CD4-positive, alpha-beta T cell treated with Interleukin-15 for 1 hour (primary cell): ENCODE data around the gene WFIKKN2.

ENCODE experiments used
- DNase-seq: peaks from one replicate; pipeline ENCODE4 v3.0.0-alpha.2; 2020

Gene WFIKKN2

DNA sequence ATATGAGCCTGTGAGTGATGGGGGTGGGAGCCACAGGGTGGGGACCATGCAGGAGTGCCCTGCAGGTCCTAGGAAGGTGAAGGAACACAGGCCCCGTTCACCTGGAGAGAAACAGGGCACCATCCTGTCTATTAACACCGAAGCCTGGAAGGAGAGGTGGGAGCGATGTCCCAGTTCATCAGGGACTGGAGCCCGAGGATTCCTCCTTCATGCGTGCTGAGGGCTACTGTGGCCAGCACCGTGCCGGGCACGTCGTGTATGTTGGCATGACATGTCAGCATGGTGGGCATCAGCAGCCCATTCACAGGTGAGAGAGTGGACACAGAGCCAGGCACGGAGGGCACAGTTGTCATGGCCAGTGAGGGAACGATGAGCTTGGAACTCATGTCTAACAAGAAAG, 1.4 kb downstream of the WFIKKN2 start:
- DNase-seq = no peak

DNA sequence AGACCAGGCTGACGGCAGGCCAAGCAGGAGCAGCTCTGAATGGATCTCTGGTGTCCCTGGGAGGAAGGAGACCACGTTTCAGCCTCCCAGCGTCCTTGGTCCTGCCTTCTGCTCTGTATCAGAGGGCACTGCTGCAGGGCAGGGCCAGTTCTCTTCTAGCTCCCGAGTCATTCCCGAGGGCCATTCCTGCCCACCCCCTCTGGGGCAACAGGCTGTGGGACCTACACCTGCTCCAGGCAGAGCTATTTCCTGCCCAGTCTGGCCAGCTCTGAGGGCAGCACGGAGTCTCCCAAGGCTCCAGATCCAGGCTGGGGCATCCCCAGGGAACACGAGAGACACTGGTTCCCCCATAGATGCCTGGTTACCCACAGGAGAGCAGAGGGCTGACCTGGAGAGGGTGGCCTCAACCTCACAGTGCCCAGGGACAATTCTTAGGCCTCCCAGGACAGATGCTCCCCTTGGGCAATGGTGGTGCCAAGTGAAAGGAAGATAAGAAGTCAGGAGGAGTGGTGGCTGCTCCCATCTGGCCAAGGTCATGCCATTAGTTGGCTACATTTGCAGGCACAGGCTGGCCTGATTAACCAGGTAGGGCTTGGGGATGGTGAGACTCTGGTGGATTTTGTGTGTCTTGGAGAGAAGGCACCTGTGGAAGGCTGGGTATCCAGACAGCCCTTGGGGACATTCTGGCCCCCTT, 2.0 kb downstream of the WFIKKN2 start:
- DNase-seq = no peak

DNA sequence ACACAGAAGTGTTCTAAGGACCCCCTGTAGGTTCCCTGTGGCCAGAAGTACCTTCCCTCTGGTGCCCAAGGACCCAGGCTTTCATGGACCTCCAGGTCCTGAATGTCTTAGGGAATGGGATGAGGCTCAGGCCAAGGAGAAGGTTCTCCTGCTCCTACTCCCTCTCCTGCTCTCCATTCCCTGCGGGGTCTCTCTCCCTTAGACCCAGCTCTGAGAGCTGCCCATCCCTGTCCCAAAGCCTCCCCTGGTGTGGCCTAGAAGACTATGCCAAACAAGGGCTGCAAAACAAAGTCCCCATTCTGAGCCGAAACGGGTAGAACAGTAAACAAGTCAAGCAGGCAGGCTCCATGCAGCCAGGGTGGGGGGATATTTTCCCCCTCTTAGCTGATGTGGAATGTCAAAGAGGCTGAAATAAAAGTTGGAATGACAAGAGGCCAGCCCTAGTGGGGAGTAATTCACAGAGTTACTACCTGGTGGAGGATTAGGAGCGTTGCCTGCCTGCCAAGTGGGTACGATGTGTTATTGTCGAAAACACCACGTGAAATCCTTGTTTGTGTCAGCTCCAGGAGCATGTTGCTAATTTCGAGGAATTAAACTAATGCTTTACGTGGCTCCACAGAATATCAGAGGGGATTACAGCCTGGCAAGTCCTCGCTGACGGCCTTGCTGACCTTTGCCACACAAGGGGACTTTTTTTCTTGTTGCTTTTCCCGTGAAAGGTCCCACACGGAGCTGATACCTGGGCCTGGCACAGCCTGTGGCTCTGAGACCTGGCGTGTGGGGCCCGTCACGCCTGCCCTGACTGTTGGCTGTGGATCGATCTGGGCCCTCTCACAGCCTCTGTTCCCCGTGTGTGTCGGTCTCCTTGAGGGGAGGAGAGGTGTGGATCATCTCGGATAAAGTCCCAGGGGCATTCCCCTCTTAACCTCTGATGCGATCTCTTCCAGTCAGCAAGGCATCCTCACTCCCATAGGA, 2.9 kb downstream of the WFIKKN2 start:
- no peak for DNase-seq

DNA sequence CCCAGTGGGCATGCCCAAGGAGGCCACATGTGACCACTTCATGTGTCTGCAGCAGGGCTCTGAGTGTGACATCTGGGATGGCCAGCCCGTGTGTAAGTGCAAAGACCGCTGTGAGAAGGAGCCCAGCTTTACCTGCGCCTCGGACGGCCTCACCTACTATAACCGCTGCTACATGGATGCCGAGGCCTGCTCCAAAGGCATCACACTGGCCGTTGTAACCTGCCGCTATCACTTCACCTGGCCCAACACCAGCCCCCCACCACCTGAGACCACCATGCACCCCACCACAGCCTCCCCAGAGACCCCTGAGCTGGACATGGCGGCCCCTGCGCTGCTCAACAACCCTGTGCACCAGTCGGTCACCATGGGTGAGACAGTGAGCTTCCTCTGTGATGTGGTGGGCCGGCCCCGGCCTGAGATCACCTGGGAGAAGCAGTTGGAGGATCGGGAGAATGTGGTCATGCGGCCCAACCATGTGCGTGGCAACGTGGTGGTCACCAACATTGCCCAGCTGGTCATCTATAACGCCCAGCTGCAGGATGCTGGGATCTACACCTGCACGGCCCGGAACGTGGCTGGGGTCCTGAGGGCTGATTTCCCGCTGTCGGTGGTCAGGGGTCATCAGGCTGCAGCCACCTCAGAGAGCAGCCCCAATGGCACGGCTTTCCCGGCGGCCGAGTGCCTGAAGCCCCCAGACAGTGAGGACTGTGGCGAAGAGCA, 4.4 kb downstream of the WFIKKN2 start:
- DNase-seq = no peak

DNA sequence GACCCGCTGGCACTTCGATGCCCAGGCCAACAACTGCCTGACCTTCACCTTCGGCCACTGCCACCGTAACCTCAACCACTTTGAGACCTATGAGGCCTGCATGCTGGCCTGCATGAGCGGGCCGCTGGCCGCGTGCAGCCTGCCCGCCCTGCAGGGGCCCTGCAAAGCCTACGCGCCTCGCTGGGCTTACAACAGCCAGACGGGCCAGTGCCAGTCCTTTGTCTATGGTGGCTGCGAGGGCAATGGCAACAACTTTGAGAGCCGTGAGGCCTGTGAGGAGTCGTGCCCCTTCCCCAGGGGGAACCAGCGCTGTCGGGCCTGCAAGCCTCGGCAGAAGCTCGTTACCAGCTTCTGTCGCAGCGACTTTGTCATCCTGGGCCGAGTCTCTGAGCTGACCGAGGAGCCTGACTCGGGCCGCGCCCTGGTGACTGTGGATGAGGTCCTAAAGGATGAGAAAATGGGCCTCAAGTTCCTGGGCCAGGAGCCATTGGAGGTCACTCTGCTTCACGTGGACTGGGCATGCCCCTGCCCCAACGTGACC, 5.0 kb downstream of the WFIKKN2 start:
- DNase-seq = no peak

DNA sequence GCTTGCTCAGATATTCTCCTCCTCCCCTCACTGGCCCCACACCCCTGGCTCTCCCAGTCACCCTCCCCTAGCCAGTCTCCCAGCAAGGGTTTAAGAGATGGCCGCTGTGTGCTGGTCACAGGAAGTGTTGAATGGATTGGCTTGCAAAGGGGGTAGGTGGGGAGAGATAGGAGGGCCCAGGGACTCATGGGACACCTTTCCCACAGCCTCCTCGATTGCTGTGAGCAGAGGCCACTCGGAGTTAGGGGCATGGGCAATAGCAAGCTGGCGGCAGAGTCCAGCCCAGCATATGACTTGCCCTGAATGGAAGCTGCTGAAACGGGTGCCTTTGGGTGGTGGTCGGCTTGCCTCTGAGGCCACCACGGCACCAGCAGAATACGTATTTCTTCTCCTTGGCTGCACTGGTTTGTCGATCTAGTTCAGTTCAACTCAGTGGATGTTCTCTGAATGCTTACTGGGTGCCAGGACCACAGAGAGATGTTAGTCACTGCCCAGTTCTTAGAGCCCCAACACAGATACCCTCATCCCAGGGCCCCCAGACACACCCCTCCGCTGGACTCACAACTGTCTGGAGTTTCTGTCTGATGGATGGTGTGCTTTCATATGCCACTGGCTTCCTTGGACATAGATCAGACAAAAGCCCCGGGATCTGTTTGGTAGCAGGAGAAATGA, 6.0 kb downstream of the WFIKKN2 start:
- no peak for DNase-seq

GRCh38 chr17:50841949-50842354, 6.6 kb downstream of the WFIKKN2 start:
- DNase-seq = peak; percentile 45

DNA sequence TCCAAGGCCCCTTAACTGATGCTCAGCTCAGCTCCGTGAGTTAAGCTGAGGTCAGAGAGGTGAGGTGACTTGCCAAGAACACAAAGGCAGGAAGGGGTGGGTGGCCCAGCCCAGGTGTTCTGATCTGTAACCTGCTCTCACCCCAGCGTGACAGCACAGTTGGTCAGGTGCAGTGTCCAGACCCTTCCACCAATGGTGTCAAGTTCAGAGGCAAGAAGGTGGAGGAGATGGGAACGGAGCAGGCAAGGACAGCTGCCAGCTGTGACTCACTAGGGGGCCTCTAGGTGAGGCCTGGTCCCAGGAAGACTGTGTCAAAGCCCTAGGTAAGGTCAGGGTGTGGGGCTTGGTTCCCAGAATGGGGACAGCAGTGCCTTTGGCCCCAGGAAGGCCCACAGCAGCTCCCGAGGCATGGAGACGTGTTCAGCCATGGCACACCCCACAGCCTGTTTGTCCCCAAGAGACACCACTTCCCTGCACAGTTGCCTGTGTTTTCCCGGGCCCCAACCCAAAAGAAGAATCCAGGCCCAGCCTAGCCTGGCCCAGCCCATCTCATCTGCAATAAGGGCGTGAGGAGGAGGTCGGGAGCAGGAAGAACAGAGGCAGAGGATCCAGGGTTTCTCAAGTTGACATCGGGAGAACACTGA, 7.2 kb downstream of the WFIKKN2 start:
- no peak for DNase-seq

- DNase-seq = no peak
Observed at GRCh38 chr17:50843150-50843905, 7.9 kb downstream of the WFIKKN2 start.

- DNase-seq = no peak
Observed at GRCh38 chr17:50844117-50844700, 8.8 kb downstream of the WFIKKN2 start.

DNA sequence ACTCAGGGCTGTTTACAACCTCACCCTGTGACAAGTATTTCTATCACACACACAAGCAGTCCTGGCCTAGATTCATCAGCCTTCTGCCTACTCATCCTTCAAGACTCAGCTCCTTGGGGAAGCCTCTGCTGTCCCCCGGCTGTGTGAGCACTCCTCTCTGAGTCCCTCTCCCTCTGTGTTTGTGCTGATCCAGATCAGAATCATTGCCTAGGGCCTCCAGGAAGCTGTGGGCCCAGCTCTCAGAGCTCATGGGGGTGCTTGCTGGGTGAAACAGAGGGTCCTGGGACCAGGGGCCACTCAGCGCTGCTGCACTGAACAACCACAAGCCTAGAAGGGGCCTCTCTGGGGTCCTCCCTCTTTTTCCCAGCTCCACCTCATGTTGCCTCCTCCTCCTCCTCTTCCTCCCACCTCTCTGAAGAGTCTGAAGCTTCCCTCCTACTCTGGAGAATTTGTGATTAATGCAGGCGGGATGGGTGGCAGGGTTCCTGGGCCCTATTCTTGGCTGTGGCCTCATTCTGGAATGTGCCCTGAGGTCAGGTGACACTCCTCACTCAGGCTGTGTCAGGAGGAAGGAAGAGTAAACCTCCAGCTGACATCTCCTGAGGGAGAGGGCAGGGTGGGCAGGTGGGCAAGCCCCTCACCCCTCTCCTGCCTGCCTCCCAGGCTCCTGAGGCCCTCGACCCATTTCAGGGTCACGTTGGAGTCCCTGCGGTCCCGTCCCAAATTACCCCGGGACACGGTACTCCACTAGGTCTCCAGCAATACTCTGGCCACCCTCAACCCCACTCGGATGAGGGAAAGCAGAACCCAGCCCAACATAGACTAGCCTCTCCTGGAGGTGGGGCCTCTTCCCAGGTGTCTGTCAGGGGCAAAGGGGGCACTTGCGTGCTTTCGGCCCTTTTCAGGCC, 10.1 kb downstream of the WFIKKN2 start:
- DNase-seq = no peak

GRCh38 chr17:50847566-50847965, 12.2 kb downstream of the WFIKKN2 start:
- no peak for DNase-seq

DNA sequence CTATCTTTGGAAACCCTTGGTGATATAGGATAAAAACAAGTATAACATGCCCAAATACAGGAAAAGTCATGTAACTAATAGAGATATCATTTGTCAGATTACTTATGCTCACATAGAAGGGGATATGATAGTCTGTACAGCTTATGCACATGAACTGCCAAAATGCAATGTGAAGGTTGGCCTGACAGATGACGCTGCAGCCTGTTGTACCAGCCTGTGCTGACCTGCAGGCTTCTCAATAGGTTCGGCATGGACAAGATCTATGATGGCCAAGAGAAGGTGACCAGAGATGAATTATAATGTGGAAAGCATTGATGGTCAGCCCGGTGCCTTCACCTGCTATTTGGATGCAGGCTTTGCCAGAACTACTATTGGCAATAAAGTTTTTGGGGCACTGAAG, 12.7 kb downstream of the WFIKKN2 start:
- no peak for DNase-seq

DNA sequence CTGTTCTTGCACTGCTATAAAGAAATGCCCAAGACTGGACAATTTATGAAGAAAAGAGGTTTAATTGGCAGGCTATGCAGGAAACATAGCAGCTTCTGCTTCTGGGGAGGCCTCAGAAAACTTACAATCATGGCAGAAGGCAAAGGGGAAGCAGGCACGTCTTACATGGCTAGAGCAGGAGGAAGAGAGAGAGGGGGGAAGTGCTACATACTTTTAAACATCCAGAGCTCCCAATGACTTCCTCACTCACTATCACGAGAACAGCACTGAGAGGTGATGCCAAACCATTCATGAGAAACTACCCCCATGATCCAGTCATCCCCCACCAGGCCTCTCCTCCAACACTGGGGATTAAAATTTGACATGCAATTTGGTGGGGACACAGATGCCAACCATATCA, 13.3 kb downstream of the WFIKKN2 start:
- no peak for DNase-seq

DNA sequence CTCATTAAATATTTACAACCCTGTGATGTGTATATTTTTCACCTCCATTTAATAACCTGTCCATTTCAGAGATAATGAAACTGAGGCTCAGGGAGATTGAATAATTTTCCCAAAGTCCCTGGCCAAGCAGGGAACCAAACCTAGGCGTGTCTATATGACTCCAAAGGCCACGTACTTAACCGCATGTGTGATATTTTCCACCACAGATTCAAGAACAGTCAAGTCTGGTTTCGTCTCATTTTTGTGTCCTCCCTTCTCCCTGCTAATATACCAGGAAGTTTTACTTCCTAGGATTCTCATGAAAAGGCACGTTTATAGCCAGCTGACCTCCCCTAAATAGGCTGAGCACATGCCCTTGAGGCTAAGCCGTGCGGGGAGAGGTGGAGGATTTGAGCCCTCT, 15.3 kb downstream of the WFIKKN2 start:
- no peak for DNase-seq

GRCh38 chr17:50853015-50853615, 17.7 kb downstream of the WFIKKN2 start:
- DNase-seq = no peak

- DNase-seq = no peak
Observed at GRCh38 chr17:50853781-50854180, 18.4 kb downstream of the WFIKKN2 start.

DNA sequence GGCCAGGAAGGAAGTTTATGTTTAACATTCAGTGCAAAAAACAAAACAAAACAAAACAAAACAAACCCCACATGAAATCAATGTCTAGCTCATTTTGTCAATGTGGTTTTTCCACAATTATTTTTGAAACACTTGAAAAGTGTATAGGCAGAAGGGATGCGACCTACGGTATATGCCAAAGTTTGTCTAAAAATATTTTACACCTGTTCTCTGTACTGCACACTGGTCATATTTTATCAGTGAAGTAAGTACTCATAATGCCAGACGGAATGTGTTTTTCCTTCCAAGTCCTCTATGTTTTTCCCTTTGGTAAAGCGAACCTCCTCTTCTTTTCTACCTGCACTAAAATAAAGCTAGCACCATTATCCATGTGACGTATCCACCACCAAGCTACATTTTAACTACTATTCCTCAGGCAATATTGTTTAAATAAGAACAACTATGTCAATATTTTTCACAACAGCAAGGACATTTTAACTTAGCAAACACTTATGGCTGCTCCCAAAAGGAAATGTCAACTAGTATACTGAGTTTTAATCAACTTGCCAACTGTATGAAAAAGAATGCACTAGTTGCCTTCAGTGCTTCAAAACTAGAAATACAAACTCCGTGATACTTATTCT, 20.4 kb downstream of the WFIKKN2 start:
- DNase-seq = no peak

DNA sequence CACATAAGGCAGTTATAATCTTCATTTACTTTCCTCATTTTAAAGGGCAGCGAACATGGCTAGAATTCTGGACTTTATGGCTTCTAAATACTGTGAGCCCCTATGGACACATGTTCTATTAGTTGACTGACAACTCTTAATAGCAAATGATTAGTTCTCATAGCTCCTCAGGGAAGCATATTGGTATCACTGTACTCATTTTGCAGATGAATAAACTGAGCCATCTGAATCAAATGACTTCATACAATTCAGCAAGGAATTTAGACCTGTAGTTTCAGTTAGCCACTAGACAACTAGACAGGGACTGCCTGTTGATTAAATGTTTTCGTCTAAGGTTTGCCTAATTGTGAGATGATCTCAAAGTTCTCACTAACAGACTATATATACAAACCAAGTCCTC, 21.0 kb downstream of the WFIKKN2 start:
- no peak for DNase-seq
